SK-N-SH (cell line): ENCODE results near the gene FYN.

Experiments used
- CTCF ChIP-seq: fragments of 200-600 bp; sonication (generic); IDR thresholded peaks from 2 replicates; pipeline ENCODE4 v1.6.1; 2017; ENCODE audit warnings: antibody characterized with exemption, mild to moderate bottlenecking, moderate library complexity
- EP300 ChIP-seq, 2 experiments: IDR thresholded peaks; 2 replicates each; pipeline versions ENCODE4 v1.4.0 to v1.6.1; 2012; ENCODE audit warnings: borderline replicate concordance in 1 of 2, low read depth in 1 of 2, low read length in 1 of 2
- RCOR1 ChIP-seq: fragments of 150-350 bp; IDR thresholded peaks from 2 replicates; pipeline ENCODE4 v1.6.1; 2017; ENCODE audit warnings: antibody characterized with exemption, low read length
- YY1 ChIP-seq: IDR thresholded peaks from 2 replicates; pipeline ENCODE4 v1.4.0; 2012; ENCODE audit warnings: low read depth, mild to moderate bottlenecking

GRCh38 chr6:111764238-111765175 lies 108.7 kb downstream of the FYN start:
- TF ChIP-seq YY1 (no peak), CTCF (no peak), RCOR1 (no peak), EP300 (IDR thresholded peaks at IDR 0.05; ENCODE audit: borderline replicate concordance in 1 of 2, low read depth in 1 of 2, low read length in 1 of 2) (no peak)
